A549 (cell line): ENCODE measurements around the gene LAMP2. TPM values are rescaled to one million over a fixed set of nuclear protein-coding genes. Genes with fewer than 3 reads are reported as not detected.
"Not testable (repeated sequence)": the region's sequence is repeated elsewhere in the genome, so short reads cannot be mapped to it uniquely, and the experiment has no call there.

ENCODE experiments used
- ATAC-seq, 2 experiments: fragments of 200-7000 bp in 1 of 2; fragments of >200 bp in 1 of 2; cut with Nextera tagmentation in 1 of 2; cut with Tn5 transposase in 1 of 2; 3 replicates each; pipeline versions ENCODE4 v1.8.0 to v1.9.1; 2018 to 2020; ENCODE audit warnings: mild to moderate bottlenecking in 1 of 2, moderate library complexity in 1 of 2
- CTCF ChIA-PET: fragments of 300-600 bp; sonication (Branson Sonifier 250); formaldehyde crosslinking; extraction: SDS; loops from one replicate; lab custom pipeline; 2021; ENCODE audit warnings: antibody characterized with exemption, inconsistent platforms; lab: Yijun Ruan, JAX
- POLR2A ChIA-PET: fragments of 350-600 bp; formaldehyde crosslinking; extraction: SDS; loops from one replicate; lab custom pipeline; 2021; ENCODE audit warnings: antibody characterized with exemption, inconsistent platforms; lab: Yijun Ruan, JAX
- DNase-seq, 2 experiments: peaks; one replicate each; pipeline versions ENCODE4 v3.0.0 to v3.0.0-alpha.2; 2011 to 2016; ENCODE audit warnings: low read depth in 1 of 2, low spot score in 1 of 2
- FAIRE-seq: peaks from 2 replicates; lab custom pipeline; 2011; peaks lifted over from hg19 to GRCh38; lab: Jason Lieb, UNC
- H3K27ac ChIP-seq, 2 experiments: fragments of >200 bp; sonication (Bioruptor Twin); formaldehyde crosslinking; 3 replicates each; pipeline ENCODE4 v1.5.1; 2016 to 2017
- H3K4me1 ChIP-seq: fragments of >200 bp; sonication (Bioruptor Twin); formaldehyde crosslinking; 3 replicates; pipeline ENCODE4 v1.6.1; 2016
- H3K4me2 ChIP-seq: fragments of >200 bp; sonication (Bioruptor Twin); formaldehyde crosslinking; 3 replicates; pipeline ENCODE4 v1.6.1; 2016
- H3K4me3 ChIP-seq: fragments of >200 bp; sonication (Bioruptor Twin); formaldehyde crosslinking; 3 replicates; pipeline ENCODE4 v1.5.1; 2016
- H3K9me3 ChIP-seq: fragments of >200 bp; sonication (Bioruptor Twin); formaldehyde crosslinking; 3 replicates; pipeline ENCODE4 v1.6.1; 2016
- BHLHE40 ChIP-seq: IDR thresholded peaks from 2 replicates; pipeline ENCODE4 v1.6.1; 2012; ENCODE audit warnings: low read depth, low read length, inconsistent platforms
- CBX8 ChIP-seq: fragments of 200-600 bp; sonication (generic); IDR thresholded peaks from 2 replicates; pipeline ENCODE4 v1.6.1; 2016
- CEBPB ChIP-seq, 2 experiments: fragments of >200 bp in 1 of 2; sonication (Bioruptor Twin) in 1 of 2; formaldehyde crosslinking in 1 of 2; IDR thresholded peaks; 2 replicates each; pipeline ENCODE4 v1.6.1; 2012 to 2016
- HOXA7 ChIP-seq: fragments of 250-450 bp; sonication (Bioruptor Pico); IDR thresholded peaks from 2 replicates; pipeline ENCODE4 v1.5.0; 2020; ENCODE audit warnings: mild to moderate bottlenecking, moderate library complexity
- NPAS2 ChIP-seq: fragments of 250-450 bp; sonication (Bioruptor Pico); IDR thresholded peaks from 2 replicates; pipeline ENCODE4 v1.8.0; 2022; ENCODE audit warnings: mild to moderate bottlenecking, moderate library complexity, borderline replicate concordance
- NR3C1 ChIP-seq: fragments of >200 bp; sonication (Bioruptor Twin); formaldehyde crosslinking; IDR thresholded peaks from 3 replicates; pipeline ENCODE4 v1.6.1; 2017
- PHF8 ChIP-seq: fragments of 200-600 bp; sonication (generic); IDR thresholded peaks from 2 replicates; pipeline ENCODE4 v1.6.1; 2016; ENCODE audit warnings: low read depth, mild to moderate bottlenecking, antibody characterized with exemption, moderate library complexity, borderline replicate concordance
- POLR2AphosphoS2 ChIP-seq: conservative IDR thresholded peaks from 2 replicates; pipeline ENCODE4 v1.6.1; 2012; ENCODE audit warnings: low read length, improper control_type of control experiment, inconsistent platforms
- TFCP2L1 ChIP-seq: fragments of 250-450 bp; sonication (Bioruptor Pico); IDR thresholded peaks from 2 replicates; pipeline ENCODE4 v1.5.0; 2021; ENCODE audit warnings: mild to moderate bottlenecking
- ZC3H11A ChIP-seq: fragments of 450-650 bp; IDR thresholded peaks from 2 replicates; pipeline ENCODE4 v1.6.1; 2014; ENCODE audit warnings: antibody characterized with exemption, mild to moderate bottlenecking
- ZNF302 ChIP-seq: fragments of 250-450 bp; sonication (Bioruptor Pico); IDR thresholded peaks from 2 replicates; pipeline ENCODE4 v1.9.0; 2021; ENCODE audit warnings: inconsistent platforms, mild to moderate bottlenecking, moderate library complexity
- WGBS: methylation state at CpG from one replicate; pipeline ENCODE4 v1.1.6; 2017; ENCODE audit errors: missing lambda C conversion rate; 5-methylcytosine and 5-hydroxymethylcytosine counted together
- polyA plus RNA-seq, 4 experiments: library from polyadenylated mRNA; depleted of rRNA in 3 of 4; stranded (reverse); fragments of >200 nt; fragmentation: RNase III in 1 of 4; extraction: RNeasy Plus Mini Kit Qiagen cat#74134 plus additional on column Dnase treatment in 1 of 4; gene quantifications; 2 replicates in 3 of 4; 3 replicates in 1 of 4; pipeline ENCODE4 v1.2.3, GENCODE V29; 2011 to 2017
- TF ChIP-seq, protein P1 (sequence below): fragments of >200 bp; sonication (Bioruptor Twin); formaldehyde crosslinking; IDR thresholded peaks from 3 replicates; pipeline ENCODE4 v1.5.1; 2016
- TF ChIP-seq, protein P2 (sequence below): fragments of 250-450 bp; sonication (Bioruptor Pico); IDR thresholded peaks from 2 replicates; pipeline ENCODE4 v1.5.0; 2021; ENCODE audit warnings: mild to moderate bottlenecking, moderate library complexity, borderline replicate concordance
- TF ChIP-seq, protein P3 (sequence below): fragments of 150-350 bp; IDR thresholded peaks from 2 replicates; pipeline ENCODE4 v1.6.1; 2014; ENCODE audit warnings: low read depth, mild to moderate bottlenecking, low read length
- TF ChIP-seq, protein P4 (sequence below): IDR thresholded peaks from 2 replicates; pipeline ENCODE4 v1.6.1; 2012
- TF ChIP-seq, protein P5 (sequence below): fragments of >200 bp; sonication (Bioruptor Twin); formaldehyde crosslinking; IDR thresholded peaks from 3 replicates; pipeline ENCODE4 v1.6.1; 2016
- TF ChIP-seq, protein P6 (sequence below): fragments of 200-600 bp; sonication (generic); IDR thresholded peaks from 2 replicates; pipeline ENCODE4 v1.6.1; 2016; ENCODE audit warnings: antibody characterized with exemption, mild to moderate bottlenecking, moderate library complexity

The LAMP2 gene
- polyA plus RNA-seq, 2 of the 4 experiments (the other 2 are of a cell fraction), result 76.9 to 79.5 TPM

DNA sequence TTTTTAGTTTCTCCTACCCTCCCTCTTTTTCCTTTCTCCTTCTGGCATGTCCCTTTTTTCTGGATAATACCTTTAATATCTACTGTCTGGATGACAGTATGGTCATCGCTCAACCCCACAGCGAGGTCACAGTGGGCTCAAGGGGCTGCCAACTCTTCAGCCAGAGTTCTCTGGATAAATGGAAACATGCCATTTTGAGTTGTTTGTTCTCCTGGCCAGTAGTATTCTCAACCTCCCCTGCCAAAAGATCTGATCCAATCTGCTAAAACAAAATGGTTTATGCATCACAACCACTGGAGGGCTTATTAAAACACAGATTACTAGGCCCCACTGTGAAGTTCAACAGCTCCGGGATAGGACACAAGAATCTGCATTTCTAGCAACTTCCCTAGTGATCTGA is 5.0 kb upstream of the LAMP2 start (continued):
- TF ChIP-seq, protein P1, sequence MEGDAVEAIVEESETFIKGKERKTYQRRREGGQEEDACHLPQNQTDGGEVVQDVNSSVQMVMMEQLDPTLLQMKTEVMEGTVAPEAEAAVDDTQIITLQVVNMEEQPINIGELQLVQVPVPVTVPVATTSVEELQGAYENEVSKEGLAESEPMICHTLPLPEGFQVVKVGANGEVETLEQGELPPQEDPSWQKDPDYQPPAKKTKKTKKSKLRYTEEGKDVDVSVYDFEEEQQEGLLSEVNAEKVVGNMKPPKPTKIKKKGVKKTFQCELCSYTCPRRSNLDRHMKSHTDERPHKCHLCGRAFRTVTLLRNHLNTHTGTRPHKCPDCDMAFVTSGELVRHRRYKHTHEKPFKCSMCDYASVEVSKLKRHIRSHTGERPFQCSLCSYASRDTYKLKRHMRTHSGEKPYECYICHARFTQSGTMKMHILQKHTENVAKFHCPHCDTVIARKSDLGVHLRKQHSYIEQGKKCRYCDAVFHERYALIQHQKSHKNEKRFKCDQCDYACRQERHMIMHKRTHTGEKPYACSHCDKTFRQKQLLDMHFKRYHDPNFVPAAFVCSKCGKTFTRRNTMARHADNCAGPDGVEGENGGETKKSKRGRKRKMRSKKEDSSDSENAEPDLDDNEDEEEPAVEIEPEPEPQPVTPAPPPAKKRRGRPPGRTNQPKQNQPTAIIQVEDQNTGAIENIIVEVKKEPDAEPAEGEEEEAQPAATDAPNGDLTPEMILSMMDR, result no peak
- TF ChIP-seq, protein P2, sequence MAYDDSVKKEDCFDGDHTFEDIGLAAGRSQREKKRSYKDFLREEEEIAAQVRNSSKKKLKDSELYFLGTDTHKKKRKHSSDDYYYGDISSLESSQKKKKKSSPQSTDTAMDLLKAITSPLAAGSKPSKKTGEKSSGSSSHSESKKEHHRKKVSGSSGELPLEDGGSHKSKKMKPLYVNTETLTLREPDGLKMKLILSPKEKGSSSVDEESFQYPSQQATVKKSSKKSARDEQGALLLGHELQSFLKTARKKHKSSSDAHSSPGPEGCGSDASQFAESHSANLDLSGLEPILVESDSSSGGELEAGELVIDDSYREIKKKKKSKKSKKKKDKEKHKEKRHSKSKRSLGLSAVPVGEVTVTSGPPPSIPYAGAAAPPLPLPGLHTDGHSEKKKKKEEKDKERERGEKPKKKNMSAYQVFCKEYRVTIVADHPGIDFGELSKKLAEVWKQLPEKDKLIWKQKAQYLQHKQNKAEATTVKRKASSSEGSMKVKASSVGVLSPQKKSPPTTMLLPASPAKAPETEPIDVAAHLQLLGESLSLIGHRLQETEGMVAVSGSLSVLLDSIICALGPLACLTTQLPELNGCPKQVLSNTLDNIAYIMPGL (CRISPR knock-in tag), result no peak
- TF ChIP-seq ZC3H11A (no peak), CEBPB (IDR thresholded peaks at IDR 0.05) (no peak), ZNF302 (CRISPR knock-in tag) (no peak), HOXA7 (CRISPR knock-in tag) (no peak), CBX8 (no peak), BHLHE40 (no peak)
- TF ChIP-seq, protein P3, sequence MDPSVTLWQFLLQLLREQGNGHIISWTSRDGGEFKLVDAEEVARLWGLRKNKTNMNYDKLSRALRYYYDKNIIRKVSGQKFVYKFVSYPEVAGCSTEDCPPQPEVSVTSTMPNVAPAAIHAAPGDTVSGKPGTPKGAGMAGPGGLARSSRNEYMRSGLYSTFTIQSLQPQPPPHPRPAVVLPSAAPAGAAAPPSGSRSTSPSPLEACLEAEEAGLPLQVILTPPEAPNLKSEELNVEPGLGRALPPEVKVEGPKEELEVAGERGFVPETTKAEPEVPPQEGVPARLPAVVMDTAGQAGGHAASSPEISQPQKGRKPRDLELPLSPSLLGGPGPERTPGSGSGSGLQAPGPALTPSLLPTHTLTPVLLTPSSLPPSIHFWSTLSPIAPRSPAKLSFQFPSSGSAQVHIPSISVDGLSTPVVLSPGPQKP, result no peak

DNA sequence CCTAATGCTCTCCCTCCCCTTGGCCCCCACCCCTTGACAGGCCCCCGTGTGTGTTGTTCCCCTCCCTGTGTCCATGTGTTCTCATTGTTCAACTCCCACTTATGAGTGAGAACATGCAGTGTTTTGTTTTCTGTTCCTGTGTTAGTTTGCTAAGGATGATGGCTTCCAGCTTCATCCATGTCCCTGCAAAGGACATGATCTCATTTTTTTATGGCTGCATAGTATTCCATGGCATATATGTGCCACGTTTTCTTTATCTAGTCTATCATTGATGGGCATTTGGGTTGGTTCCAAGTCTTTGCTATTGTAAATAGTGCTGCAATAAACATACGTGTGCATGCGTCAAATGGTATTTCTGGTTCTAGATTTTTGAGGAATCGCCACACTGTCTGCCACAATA is 561 bp upstream of the LAMP2 start:
- Histone ChIP-seq H3K4me3 (peak overlapping the region; percentile 86; the same call in 2 of the 3 replicates), H3K4me2 (peak overlapping the region; percentile 29; the same call in 2 of the 3 replicates), H3K4me1 (peaks cover 15% of the 10 kb centered on the region; the same call in 2 of the 3 replicates)
- DNase-seq, FAIRE-seq, H3K9me3 ChIP-seq, CTCF ChIA-PET, ATAC-seq, H3K27ac ChIP-seq: not testable (repeated sequence)
- WGBS, result 56% methylated on average over 5 of the region's 5 CpGs
- POLR2A ChIA-PET, result interaction anchor here (1.3 kb wide), 1 partner anchor 16 kb away, joined by 10 read pairs; no protein-coding TSS in a partner anchor

DNA sequence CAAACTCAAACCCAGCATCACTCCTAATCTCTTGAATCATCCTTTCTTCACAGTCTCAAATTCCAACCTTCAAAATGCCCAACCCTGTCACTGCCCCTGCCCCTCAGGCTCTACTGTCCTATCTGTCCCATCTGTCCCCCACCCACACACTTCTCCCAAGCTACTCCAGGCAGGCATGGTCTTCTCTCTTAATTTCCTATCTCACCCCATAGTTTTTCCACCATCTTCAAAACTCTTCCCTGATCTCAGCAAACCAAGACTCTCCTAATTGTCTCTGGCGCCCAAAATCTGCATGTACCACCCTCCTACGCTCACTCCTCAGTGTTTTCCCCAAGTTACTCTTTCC is 644 bp downstream of the LAMP2 start:
- FAIRE-seq (no peak), DNase-seq (no peak), ATAC-seq (no peak)
- Histone ChIP-seq H3K4me2 (peak overlapping the region; percentile 88), H3K27ac (peak overlapping the region; percentile 75 to 99), H3K4me1 (peaks cover 17% of the 10 kb centered on the region; the same call in 2 of the 3 replicates), H3K9me3 (no peaks in the 10 kb centered on the region), H3K4me3 (peak overlapping the region; percentile 86)
- POLR2A ChIA-PET, result interaction anchor here (0.6 to 1.3 kb wide), 2 partner anchors 13 to 18 kb away, joined by 3 to 10 read pairs; no protein-coding TSS in a partner anchor
- CTCF ChIA-PET, result interaction anchor here (1.1 kb wide), 1 partner anchor 22 kb away, joined by 3 read pairs; no protein-coding TSS in a partner anchor
- WGBS, result 0% methylated on average over 2 of the region's 2 CpGs
- TF ChIP-seq TFCP2L1 (no peak), NR3C1 (no peak), PHF8 (no peak), BHLHE40 (no peak), POLR2AphosphoS2 (no peak), NPAS2 (CRISPR knock-in tag) (no peak)
- TF ChIP-seq, protein P4, sequence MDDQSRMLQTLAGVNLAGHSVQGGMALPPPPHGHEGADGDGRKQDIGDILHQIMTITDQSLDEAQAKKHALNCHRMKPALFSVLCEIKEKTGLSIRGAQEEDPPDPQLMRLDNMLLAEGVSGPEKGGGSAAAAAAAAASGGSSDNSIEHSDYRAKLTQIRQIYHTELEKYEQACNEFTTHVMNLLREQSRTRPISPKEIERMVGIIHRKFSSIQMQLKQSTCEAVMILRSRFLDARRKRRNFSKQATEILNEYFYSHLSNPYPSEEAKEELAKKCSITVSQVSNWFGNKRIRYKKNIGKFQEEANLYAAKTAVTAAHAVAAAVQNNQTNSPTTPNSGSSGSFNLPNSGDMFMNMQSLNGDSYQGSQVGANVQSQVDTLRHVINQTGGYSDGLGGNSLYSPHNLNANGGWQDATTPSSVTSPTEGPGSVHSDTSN, result no peak
- TF ChIP-seq, protein P5, sequence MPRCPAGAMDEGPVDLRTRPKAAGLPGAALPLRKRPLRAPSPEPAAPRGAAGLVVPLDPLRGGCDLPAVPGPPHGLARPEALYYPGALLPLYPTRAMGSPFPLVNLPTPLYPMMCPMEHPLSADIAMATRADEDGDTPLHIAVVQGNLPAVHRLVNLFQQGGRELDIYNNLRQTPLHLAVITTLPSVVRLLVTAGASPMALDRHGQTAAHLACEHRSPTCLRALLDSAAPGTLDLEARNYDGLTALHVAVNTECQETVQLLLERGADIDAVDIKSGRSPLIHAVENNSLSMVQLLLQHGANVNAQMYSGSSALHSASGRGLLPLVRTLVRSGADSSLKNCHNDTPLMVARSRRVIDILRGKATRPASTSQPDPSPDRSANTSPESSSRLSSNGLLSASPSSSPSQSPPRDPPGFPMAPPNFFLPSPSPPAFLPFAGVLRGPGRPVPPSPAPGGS, result no peak
- TF ChIP-seq, protein P6, sequence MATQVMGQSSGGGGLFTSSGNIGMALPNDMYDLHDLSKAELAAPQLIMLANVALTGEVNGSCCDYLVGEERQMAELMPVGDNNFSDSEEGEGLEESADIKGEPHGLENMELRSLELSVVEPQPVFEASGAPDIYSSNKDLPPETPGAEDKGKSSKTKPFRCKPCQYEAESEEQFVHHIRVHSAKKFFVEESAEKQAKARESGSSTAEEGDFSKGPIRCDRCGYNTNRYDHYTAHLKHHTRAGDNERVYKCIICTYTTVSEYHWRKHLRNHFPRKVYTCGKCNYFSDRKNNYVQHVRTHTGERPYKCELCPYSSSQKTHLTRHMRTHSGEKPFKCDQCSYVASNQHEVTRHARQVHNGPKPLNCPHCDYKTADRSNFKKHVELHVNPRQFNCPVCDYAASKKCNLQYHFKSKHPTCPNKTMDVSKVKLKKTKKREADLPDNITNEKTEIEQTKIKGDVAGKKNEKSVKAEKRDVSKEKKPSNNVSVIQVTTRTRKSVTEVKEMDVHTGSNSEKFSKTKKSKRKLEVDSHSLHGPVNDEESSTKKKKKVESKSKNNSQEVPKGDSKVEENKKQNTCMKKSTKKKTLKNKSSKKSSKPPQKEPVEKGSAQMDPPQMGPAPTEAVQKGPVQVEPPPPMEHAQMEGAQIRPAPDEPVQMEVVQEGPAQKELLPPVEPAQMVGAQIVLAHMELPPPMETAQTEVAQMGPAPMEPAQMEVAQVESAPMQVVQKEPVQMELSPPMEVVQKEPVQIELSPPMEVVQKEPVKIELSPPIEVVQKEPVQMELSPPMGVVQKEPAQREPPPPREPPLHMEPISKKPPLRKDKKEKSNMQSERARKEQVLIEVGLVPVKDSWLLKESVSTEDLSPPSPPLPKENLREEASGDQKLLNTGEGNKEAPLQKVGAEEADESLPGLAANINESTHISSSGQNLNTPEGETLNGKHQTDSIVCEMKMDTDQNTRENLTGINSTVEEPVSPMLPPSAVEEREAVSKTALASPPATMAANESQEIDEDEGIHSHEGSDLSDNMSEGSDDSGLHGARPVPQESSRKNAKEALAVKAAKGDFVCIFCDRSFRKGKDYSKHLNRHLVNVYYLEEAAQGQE, result no peak
